Glomerular visceral epithelial cell (primary cell): ENCODE results near the gene TRIM62.
"Not testable (repeated sequence)": the region's sequence is repeated elsewhere in the genome, so short reads cannot be mapped to it uniquely, and the experiment has no call there.

Experiments used
- DNase-seq: peaks from one replicate; pipeline ENCODE4 v3.0.0-alpha.2; 2016; ENCODE audit errors: extremely low spot score

TRIM62 gene

DNA sequence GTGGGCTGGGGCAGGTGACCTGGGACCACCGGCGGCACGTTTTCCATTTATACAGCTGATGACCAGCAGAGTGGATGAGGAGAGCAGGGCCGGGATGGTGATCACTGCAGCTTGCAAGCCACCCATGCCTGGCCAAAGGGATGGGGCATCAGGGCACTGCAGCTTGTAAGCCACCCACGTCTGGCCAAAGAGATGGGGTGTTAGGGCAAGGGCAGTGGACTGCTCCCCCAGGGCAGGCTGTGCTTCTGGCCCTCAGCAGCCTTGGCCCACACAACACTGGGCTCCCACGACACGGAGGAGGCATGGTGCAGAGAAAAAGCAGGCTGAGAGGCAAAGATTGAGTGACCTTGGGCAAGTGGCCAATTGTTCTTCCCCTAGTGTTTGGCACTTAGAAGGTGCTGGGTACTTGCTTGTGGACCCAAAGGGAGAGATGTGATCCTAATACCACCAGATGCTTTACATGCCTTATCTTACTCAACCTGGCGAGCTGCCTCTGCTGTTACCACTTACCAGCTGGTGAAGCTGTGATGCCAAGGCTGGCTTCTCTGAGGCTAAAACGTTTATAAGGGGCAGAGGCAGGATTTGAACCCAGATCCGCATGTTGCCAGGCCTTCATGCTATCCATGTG, 48.3 kb downstream of the TRIM62 start:
- DNase-seq, result no peak

DNA sequence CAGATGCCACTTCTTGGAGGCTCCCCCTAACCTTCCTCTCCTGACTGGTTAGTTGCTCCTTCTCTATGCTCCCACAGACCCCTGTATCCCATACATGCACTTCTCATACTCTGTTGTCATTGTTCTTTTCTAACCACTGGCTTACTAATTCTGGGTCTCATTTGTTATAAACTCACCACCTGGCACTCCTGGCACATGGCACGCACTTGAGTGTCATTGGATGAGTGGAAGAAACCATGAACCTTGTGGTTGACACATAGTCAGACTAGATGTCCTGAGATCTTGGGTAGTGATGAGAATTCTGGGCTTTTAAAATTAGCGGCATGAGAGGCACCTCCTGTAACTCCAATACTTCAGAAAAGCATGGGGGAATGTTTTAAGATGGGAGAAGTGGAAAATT, 49.3 kb downstream of the TRIM62 start:
- no peak for DNase-seq

DNA sequence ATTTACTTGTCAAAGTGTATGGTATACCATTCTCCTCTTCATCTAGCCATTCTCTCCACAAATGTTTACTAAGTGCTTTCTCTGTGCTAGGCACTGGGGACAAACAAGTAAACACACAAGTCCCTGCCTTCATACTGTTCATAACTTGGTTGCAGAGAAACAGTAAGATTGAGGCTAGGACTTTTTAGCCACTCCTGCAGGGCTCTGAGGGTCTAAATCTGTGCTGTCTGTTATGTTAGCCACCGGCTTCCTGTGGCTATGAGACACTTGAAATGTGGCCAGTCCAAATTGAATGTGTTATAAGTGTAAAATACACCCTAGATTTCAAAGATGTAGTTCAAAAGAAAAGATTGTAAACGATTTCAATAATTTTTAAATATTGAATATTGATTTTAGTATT, 50.7 kb downstream of the TRIM62 start:
- DNase-seq, result no peak

DNA sequence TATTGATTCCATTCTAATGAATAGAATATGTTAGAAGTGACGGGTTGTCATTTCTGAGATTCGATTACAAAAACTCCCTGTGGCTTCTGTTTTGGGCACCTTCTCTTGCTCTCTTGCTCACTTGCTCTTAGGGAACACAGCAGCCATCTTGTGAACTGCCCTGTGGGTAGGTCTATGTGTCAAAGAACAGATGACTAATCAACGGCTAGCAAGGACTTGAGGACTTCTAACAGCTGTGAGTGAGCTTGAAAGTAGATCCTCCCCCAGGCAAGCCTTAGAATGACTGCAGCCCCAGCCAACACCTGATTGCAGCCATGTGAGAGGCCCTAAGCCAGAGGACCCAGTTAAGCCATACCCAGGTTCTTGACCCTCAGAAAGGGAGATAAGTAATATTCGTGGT, 51.5 kb downstream of the TRIM62 start:
- no peak for DNase-seq

DNA sequence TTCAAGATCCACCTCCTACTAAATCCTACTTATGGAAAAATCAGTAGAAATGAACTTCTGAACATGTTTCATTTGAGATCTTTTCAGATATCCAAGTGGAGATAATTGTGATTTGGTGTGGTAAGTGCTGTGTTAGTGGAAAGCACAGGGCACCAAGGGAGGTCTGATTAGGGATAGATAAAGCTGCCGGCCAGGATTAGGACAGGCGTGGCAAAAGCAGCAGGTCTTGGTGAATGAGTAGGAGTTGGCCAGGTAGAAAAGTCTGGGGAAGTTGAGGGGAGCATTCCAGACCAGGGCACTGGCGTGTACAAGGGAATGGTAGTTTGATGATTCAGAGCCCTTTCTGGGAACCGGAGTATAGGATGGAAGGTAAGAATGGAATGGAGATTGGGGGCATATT, 53.1 kb downstream of the TRIM62 start:
- no peak for DNase-seq

DNA sequence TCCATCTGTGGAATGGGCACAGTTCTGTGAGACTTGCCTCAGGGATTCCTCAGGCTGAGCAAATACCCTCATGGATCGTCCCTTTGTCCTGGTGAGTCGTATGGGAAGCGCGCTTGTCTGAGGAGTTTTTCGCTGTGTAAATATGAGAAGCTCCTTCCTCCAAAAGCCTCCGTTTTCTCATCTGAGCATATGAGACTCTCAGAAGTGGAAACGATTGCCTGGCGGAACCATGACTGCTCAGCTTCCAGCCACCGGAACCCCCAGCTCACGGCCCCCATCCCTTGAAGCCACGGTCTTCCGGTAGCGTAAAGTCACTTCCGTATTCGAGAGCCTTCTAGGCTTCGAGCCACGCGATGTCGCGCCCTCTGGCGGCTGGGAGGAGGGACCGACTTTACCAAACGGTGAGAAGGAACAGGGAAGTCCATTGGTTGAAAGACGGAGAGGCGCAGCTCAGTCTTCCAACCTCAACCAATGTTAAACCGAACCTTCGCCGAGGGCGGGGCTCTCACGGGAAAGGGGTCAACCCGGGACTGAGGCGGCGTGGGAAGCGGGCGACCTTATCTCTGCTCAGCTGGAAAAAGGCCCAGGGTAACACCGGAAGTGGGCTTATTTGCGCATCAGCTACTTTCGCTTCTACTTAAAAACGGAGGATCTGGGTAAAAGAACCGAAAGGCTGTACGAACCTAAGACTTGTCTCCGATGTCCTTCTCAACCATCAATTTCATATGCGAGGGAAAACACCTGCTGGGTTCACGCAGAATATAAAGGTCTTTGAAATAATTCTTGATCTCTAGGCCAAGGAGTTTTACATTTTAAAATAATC, 54.6 kb downstream of the TRIM62 start:
- DNase-seq, result peak; percentile 99

DNA sequence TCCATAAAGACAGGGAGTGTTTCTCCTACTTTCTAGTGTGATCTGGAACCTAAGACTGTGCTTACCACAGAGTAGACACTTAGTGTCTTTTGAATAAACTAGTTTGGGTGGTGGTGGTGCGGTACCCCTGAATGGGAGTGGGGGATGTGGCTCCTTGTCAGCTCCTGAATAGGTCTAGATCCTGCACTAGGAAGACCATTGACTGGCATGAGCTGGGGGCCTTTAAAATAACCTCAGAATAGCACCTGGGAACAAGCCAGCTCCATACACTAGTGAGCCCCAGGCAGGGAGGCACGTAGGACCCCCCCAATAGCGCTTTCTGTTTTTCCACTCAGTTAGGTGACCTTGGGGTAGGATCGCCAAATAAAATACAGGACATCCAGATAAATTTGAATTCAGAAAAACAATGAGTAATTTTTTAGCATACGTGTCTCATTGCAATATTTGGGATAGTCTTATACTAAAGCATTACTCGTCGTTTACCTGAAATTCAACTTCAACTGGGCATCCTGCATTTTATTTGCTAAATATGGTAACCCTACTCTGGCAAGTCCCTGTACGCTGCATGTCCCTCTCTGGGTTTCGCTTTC, 55.3 kb downstream of the TRIM62 start:
- DNase-seq, result no peak

DNA sequence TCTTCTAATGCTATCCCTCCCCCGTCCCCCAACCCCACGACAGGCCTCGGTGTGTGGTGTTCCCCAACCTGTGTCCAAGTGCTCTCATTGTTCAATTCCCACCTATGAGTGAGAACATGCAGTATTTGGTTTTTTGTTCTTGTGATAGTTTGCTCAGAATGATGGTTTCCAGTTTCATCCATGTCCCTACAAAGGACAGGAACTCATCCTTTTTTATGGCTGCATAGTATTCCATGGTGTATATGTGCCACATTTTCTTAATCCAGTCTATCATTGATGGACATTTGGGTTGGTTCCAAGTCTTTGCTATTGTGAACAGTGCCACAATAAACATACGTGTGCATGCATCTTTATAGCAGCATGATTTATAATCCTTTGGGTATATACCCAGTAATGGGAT, 57.2 kb downstream of the TRIM62 start:
- not testable (repeated sequence) for DNase-seq

DNA sequence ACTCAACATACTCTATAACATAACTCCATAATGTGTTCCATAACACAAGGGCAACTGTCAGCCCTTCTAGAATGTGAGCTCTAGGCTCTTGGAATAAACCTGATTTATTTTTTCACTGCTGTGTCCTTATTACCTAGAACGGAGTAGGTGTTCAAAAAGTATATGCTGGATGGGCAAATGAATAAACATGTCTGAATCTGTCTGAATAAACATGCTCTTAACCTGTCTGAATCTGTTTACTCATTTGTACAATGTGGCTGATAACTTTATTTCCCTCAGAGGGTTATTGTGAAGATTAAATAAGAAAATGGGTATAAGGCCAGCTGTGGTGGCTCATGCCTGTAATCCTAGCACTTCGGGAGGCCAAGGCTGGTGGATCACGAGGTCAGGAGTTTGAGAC, 58.6 kb downstream of the TRIM62 start:
- DNase-seq, result no peak

DNA sequence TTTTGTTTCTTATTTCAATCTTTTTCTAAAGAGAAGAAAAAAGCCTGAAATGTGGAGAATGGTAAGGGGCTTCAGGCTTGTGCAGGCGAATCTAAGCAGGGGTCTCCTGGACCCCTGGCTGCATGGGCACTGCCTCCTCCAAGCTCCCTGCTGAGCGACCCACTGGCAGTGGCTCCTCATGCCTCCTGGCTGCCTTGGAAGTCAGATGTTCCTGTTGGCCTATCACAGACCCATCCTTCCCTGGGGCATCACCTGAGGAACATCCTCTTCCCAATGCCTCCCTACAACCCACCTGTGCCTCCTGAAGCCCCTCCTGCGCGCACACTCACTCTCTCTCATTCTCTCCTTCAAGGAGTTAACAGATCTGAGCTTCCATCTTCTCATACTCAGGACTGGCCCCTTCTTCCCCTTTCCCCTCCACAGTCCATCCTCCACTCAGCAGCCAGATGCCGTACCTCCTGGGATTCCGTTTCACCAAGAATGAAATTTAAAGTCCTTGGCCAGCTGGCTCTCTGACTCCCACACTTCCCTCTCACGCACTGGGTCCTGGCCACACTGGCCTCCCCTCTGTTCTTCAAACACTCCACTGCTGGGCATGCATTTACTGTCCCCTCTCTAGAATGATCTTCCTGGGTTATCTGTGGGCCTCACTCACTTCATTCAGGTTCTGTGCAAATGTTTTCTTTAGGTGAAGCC, 59.2 kb downstream of the TRIM62 start:
- DNase-seq, result no peak

DNA sequence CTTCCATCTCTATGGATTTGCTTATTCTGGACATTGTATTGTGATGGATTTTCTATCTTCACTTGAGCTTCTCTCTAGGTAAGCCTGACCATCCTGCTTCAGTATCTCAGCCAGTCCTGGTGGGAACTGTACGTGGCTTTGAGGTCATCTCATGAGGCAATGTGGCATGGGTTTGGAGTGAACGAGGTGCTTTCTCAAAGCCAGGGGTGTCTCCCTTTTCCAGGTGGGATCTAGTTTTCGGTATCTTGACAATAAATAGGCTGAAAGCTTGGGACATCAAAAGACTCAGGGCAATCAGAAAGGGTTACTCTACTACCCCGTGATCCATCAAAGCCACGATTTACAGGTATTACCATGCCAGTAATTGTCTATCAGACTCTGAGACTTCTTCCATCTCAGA, 60.1 kb downstream of the TRIM62 start:
- DNase-seq, result no peak

DNA sequence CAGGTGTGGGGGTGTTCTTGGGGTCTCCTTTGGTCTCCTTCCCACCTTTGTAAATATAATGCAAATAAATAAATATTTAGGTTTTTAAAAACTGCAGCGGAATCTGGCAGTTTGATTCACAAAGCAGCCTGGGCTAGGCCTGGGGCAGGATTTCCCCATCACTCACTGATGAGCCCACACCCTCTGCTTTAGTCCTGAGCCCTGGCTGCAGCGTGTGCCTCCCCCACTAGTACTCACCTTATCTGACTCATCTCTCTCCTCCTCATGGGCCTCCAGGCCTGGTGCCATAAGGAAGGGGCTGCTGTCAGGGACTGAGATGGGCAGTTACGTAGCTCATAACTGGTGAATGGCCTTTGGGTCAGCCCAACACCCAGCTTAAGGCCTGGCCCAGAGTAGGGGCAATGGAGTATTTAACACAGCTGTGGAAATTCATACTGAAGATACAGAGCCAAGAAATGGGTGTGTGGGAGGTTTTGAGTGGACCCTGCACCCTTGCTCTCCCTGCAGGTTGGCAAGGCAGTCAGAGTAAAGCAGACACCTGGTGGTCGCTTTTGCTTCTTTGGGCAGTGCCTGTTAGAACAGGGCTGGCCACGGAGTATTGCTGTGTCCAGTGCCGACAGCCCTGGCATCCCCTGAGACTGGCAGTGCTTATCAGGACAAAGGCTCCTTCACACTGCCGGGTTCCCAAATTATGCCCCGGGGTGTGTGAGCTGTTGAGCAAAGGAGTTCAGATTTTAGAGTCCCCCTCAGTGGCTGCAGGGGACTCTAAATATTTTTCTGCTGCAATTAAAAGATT, 61.2 kb downstream of the TRIM62 start:
- peak; percentile 76 for DNase-seq

DNA sequence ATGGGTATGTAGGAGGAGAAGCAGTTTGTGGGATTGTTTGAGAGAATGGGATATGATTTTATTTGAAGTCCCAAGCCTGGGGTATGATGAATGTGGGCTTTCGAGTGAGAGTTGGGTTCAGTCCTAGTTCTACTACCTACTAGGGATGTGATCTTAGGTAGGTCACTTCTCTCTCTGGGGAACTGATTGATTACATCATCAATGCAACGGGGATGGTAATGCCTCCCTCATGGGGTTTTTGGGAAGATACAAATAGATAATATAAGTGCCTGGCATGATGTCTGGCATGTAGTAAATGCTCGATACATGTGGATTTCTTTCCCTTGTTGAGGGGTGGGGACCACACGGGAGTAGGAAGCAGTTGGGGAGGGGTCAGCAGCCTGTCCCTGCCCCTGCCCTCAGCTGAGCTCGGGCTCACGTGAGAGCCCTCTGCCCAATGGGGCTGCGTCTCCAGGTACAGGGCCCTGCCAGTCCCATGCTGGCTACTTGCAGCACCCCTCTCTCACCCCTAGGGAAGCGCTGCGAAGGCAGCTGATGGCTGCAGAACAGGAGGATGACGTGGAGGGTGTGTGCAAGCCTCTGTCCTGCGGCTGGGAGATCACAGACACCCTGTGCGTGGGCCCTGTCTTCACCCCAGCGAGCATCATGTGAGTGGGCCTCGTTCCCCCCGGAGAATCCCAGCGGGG, 62.2 kb downstream of the TRIM62 start:
- no peak for DNase-seq

DNA sequence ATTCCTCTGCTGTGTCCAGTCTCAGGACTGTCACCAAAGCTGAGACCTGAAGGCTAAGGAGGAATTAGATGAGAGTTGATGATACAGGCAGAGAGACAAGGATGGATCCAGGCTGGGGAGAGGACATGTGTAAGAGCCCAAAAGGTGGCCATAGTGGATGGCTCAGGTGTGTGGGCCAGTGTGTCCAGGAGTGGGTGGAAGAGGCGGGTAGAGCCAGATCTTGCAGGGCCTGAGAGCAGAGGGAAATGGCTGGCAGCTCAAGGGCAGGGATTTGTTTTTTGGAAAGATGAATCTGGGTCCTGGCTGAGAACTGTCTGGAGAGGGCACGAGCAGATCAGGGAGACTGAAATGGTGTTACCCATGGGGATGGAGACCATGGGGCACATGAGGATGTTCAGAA, 62.8 kb downstream of the TRIM62 start:
- no peak for DNase-seq

DNA sequence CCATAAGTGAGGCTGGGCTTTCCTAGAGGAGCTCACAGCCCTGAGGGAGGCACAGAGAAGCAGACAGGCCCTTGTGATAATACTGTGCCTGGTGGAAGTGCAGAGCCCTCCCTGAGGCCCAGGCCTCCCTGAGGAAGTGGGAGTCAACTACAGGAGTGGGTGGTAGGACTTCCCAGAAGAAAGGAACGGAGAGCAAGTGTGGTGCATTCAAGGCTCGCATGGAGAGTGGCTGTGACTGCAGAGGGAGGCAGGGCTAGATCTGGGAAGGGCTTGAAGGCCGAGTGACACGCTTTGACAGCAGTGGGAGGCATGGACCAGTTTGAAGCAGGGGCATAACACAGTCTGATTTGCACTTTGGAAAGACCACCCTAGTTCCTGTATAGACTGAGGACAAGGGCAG, 63.6 kb downstream of the TRIM62 start:
- no peak for DNase-seq

DNA sequence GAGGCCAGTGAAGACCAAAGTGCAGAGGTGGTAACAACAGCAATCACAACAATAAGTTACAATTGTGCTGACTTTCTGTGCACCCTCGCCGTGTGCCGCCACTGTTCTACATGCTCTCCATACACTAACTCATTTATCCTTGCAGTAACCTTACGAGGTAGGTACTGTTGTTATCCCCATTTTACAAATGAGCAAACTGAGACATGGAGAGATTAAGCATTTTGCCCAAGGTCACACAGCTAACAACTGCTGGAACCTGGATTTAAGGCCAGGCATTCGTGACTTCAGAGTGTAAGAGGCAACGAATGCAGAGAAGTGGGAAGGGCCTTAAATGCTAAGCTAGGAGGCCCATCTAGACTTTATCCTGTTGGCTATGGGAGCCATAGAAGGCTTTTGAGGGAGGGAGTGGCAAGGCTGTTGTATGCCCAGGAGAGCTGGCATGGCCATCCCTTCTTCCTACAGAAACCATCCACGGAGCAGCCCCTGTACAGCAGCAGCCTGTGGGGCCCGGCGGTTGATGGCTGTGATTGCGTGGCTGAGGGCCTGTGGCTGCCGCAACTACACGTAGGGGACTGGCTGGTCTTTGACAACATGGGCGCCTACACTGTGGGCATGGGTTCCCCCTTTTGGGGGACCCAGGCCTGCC, 64.3 kb downstream of the TRIM62 start:
- DNase-seq, result no peak

DNA sequence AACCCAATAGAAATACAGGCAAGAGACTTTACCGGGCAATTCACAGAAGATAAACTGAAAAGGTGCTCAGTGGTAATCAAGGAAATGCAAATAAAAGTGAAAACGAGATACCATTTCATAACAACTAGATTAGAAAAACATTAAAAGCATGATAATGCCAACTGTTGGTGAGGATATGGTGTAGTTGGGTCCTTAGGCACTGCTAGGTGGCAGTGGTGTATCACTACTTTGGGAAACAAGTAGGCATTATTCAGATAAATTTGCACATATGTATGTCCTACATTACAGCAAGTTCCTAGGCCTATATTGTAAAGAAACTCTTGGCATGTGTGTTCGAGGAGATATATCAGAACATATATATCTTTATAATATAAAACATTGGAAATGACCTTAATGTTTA, 69.9 kb downstream of the TRIM62 start:
- DNase-seq, result no peak

DNA sequence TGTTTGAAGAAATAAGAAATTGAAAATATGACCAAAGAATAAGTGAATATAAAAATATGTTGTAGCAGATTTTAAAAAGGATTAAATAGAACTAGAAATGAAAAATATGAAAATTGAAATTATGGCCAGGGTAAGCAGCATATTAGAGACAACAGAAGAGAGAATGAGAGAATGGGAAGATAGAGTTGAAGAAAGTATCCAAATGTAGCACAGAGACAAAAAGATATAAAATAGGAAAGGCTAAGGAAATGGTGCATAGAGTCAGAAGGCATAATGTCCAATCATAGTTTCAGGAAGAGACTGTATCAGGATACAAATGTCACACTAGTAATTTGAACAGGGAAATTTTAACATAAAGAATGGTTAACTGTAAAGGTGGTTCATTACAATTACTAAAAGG, 71.4 kb downstream of the TRIM62 start:
- no peak for DNase-seq

DNA sequence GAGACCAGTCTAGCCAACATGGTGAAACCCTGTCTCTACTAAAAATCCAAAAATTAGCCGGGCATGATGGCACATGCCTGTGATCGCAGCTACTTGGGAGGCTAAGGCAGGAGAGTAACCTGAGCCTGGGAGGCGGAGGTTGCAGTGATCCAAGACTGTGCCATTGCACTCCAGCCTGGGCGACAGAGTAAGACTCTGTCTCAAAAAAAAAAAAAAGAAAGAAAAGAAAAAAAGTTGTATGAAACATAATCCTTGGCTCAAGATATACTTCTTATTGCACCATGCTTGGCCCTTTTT, 81.8 kb downstream of the TRIM62 start:
- not testable (repeated sequence) for DNase-seq

DNA sequence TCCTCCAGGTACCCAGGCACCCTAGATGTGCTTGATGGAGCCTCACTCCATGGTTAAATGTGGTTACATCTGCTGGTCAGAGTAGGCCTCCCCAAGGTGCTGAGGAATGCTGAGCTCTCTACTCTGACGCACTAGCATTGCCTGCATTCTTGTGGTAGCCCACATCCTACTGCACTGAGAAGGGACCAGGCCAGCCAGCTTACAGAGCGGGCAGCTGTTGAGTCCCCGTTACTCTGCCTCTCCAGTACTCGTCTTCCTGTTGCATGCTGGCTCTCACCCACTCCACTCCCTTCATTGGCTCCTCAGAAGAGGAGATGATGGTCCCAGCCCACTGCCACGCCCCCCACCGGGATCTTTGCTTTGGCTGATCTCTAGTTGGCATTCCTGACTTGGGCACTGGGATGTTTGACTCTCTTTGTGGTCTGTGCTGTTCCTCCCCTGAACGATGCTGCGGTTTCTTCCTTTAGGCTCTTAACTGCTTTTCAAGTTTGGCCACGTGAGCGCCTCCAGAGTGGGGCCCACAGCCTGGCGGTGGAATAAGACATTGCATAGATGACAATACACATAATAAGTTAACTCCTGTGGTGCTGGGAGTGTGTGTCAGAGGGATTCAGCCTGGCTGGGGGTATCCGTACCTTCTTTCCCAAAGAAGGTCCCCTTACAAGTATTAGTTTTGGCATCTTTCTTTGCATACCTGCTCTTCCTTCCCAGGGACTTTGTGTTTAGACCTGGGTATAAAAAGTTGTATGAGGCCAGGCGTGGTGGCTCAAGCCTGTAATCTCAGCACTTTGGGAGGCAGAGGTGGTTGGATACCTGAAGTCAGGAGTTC, 82.3 kb downstream of the TRIM62 start:
- peak; percentile 100 for DNase-seq
